Measurements from ENCODE around the gene TMEM254.
"Not testable (repeated sequence)": the region's sequence is repeated elsewhere in the genome, so short reads cannot be mapped to it uniquely, and the experiment has no call there.

Gene TMEM254

DNA sequence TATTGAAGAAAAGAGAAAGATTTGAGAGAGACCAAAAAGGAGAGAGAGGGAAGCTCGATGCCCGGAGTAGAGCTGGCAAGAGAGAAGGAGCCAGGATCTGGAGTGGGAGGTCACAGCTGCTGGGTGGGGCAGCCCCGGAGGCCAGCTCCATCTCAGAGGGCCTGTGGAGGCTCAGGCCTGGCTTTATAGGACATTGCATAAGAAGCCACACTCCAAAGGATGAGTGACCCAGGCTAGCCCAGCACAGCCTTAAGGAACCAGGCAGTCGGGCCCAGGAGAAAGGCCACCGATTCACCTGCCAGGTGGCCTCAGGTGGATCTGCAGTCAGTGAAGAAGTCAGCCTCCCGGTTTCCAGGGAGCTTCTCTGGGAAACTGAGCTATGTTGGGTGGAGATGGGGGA lies 54.7 kb downstream of the TMEM254 start:
- DNase-seq (ENCODE audit: low read depth in 2 of 2): no peak

DNA sequence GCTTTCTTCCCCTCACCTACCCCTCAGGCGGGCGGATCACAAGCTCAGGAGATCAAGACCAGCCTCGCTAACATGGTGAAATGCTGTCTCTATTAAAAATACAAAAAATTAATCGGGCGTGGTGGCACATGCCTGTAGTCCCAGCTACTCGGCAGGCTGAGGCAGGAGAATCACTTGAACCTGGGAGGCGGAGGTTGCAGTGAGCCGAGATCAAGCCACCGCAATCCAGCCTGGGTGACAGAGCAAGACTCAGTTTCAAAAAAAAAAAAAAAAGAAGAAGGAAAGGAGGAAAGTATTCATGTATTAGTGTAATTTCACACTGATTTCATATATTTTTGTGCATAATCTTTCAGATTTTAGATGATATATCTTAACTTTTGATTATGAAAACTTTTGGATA lies 55.2 kb downstream of the TMEM254 start:
- DNase-seq (ENCODE audit: low read depth in 2 of 2): not testable (repeated sequence)

DNA sequence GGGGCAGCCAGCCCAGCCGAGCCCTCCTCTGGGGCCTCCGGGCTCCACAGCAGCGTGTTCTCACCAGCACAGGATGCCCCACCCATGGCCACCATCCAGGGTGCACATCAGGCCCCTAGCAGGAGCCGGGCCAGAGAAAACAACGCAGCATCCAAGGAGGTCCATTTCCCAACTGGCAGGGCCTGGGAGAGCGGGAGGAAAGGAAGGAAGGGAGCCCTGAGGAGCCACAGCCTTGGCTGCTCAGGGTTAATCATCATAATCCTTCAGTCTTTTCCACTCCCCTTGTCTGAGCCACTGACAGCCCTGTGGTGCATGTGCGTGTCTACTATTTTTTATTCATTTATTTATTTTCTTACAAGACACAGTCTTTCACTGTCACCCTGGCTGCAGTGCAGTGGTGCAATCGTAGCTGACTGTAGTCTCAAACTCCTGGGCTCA lies 57.7 kb downstream of the TMEM254 start:
- no peak for DNase-seq (ENCODE audit: low read depth in 2 of 2)

DNA sequence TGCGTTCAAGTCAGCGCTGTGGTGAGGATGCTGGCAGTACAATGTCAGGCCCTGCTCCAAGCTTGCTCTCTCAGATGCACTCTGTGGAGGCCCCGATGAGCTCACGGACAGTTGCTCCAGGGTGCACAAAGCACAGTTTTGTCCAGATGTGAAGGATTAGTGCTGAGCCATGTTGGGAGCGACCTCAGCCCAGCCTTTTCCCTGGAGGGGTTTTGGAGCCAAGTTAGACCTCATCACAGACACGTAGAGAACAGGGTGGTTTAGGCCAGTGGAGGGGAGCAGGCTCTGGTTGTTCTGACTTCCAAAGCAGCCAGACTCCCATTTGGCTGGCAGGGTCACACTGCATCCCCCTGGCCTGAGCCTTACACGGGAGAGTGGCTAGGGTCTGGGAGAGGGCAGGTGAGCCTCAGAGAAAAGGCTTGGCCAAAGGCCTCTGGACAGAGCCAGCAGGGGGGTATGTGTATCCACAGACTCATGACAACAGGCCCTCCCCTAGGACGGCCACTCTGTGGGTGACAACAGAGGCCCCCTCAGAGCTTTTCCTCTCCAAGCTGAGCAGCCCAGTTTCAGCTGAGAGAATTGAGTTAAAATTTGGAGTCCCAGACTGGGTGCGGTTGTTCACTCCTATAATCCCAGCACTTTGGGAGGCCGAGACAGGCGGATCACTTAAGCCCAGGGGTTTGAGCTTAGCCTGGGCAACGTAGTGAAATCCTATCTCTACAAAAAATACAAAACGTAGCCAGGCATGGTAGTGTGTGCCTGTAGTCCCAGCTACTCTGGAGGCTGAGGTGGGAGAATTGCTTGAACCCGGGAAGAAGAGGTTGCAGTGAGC lies 58.8 kb downstream of the TMEM254 start:
- DNase-seq (ENCODE audit: low read depth in 2 of 2): no peak

DNA sequence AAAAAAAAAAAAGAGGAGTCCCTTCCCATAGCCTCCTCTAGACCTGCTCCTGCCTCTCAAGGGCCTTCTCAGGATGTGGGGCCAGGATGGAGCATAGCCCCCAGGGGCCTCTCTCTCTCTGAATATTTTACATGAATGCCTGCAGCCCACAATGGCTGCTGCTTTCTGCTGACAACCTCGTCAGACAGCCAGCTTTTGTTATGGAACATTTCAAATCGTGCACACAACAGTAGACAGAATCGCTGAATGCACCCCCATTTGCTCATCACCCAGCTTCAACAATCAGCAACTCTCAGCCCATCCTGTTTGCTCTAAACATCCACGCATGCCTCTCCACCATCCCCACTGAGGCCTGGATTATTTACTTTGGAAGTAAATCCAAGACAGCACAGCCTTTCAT lies 59.5 kb downstream of the TMEM254 start:
- DNase-seq (ENCODE audit: low read depth in 2 of 2): no peak

- DNase-seq (ENCODE audit: low read depth in 2 of 2): no peak
Observed at GRCh38 chr10:80139265-80139664, 60.8 kb downstream of the TMEM254 start.

- DNase-seq (ENCODE audit: low read depth in 2 of 2): no peak
Observed at GRCh38 chr10:80140251-80140650, 61.8 kb downstream of the TMEM254 start.

DNA sequence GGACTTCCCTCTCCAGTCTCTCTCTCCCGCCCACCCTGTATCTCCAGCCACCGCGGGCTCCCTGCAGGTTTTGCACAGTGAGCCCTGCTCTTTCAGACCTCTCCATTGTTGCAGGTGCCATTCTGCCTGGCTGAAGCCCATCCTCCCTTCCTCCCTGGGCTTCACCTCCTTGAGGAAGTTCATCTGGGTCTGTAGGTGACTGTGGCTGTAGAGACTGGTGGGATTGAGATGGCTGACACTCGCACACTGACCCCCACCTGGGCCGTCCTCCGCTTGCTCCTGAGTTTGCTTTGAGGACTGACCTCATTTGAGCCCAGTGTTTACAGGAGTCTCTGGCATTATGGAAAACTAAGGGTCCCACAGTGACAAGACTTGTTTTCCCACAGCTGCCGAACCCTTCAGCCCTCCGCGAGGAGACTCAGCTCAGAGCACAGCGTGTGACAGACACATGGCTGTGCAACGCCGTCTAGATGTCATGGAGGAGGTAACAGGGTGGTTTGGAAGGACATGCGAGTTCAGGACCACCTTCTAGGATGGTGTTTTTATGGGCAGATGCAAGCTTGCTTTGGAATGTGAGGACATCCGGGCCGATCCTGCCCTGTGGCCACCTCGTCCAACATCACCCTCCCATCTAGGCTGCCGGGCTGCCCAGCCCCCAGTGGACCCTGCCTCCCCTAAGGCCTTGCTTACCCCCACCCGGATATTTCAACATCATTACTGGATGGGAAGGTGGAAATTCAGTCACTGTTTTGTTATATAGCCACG lies 63.4 kb downstream of the TMEM254 start:
- DNase-seq (ENCODE audit: low read depth in 2 of 2): no peak
